Tibial artery (tissue), 4 donors: ENCODE measurements around the gene FNDC3B.

Source experiments
- DNase-seq, 2 donors: peaks; one replicate each; pipeline ENCODE4 v3.0.0-alpha.2; 2019
- H3K27ac ChIP-seq, 2 donors: fragments of 200-600 bp; sonication (generic) in 1 of 2; 1 replicate in 1 of 2; 2 replicates in 1 of 2; pipeline ENCODE4 v1.5.1; 2018 to 2019; ENCODE audit warnings: mild to moderate bottlenecking in 1 of 2
- H3K27me3 ChIP-seq, 2 donors: fragments of 200-600 bp; sonication (generic) in 1 of 2; one replicate each; pipeline versions ENCODE4 v1.5.1 to v1.6.0; 2016 to 2019
- H3K36me3 ChIP-seq, 3 donors: fragments of 200-600 bp; sonication (generic) in 2 of 3; one replicate each; pipeline ENCODE4 v1.5.1; 2016 to 2019; ENCODE audit warnings: mild to moderate bottlenecking in 2 of 3
- H3K4me1 ChIP-seq, 4 donors: fragments of 200-600 bp; sonication (generic) in 2 of 4; 1 replicate in 3 of 4; 2 replicates in 1 of 4; pipeline ENCODE4 v1.5.1; 2016 to 2019
- H3K4me3 ChIP-seq, 2 donors: fragments of 200-600 bp; sonication (generic) in 1 of 2; 1 replicate in 1 of 2; 2 replicates in 1 of 2; pipeline ENCODE4 v1.5.1; 2018 to 2019; ENCODE audit warnings: mild to moderate bottlenecking in 2 of 2
- H3K9me3 ChIP-seq, 3 donors: fragments of 200-600 bp; sonication (generic) in 1 of 3; one replicate each; pipeline ENCODE4 v1.5.1; 2016 to 2019
- CTCF ChIP-seq, 2 experiments: fragments of 200-600 bp in 1 of 2; fragments of 450-650 bp in 1 of 2; IDR thresholded peaks; one replicate each; pipeline ENCODE4 v1.5.1; 2017 to 2019; ENCODE audit warnings: antibody characterized with exemption in 2 of 2, mild to moderate bottlenecking in 1 of 2, moderate library complexity in 1 of 2
- intact Hi-C: fragments of 100-400 bp; cut with DNase I; formaldehyde crosslinking; loops from one replicate; pipeline ENCODE4 v1.15.0; 2023; ENCODE audit warnings: low total_unique reads

FNDC3B gene

DNA sequence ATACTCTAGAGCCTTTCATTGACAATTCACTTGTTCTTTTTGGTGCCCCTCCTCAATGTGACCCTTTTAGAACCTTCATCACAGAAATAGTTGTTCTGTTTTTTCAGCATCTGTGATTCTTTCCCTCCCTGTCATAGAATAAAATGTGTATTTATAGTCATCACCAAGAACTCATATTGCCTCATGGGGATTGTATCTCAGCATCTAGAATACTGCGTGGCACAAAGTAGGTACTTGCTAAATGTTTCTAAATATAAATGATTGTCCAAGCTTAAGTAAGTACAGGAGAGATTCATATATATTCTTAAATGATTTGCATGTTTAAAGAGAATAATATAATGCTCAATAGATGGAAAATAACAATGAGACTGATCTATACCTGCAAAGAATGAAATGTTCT lies 190.1 kb downstream of the FNDC3B start:
- Histone ChIP-seq H3K27me3 (no peaks in the 10 kb centered on the region), H3K36me3 (no peaks in the 10 kb centered on the region), H3K4me1 (peaks cover 0 to 20% (median 4%) of the 10 kb centered on the region in 4 donors), H3K9me3 (no peaks in the 10 kb centered on the region), H3K4me3 (no peak overlapping the region), H3K27ac (no peak overlapping the region)
- TF ChIP-seq CTCF (IDR thresholded peaks at IDR 0.05), result no peak
- intact Hi-C loops, result no loop called here
- DNase-seq, result no peak

DNA sequence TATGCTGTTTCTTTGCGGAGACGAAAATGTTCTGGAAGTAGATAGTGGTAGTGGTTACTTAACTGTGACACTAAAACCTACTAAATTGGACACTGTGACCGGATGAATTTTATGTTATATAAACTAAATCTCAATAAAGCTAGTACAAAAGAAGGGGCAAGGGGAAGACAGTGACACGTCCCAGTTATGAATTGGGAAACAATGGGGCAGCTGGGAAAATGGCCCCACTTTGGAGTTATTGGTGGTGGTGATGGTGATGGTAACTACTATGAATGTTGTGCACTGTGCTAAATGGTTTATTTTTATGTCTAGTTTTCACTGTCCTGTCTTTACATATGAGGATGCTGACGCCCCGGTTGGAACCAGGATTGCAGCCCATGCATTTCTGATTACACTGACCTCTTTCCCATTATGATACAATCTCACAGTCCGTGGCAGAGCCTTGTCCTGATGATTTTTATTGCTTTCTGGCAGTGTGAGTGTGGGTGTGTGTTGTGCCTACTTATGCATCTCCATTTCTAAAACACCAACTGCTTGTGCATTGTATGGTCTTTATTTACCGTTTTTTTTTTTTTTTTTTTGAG lies 192.0 kb downstream of the FNDC3B start:
- H3K27me3 ChIP-seq, result no peaks in the 10 kb centered on the region
- intact Hi-C loops, result no loop called here

GRCh38 chr3:172232579-172233212 lies 193.3 kb downstream of the FNDC3B start:
- H3K4me1 ChIP-seq, result peaks cover 0 to 38% (median 9%) of the 10 kb centered on the region in 4 donors
- no peak for TF ChIP-seq CTCF (IDR thresholded peaks at IDR 0.05)
- intact Hi-C loops, result no loop called here

More for the DNA sequence above, 192.0 kb downstream of the FNDC3B start:
- Histone ChIP-seq H3K9me3 (no peaks in the 10 kb centered on the region), H3K4me3 (no peak overlapping the region), H3K36me3 (no peaks in the 10 kb centered on the region), H3K27ac (no peak overlapping the region), H3K4me1 (peaks cover 0 to 26% (median 4%) of the 10 kb centered on the region in 4 donors)
- no peak for TF ChIP-seq CTCF (IDR thresholded peaks at IDR 0.05)
- DNase-seq, result no peak

GRCh38 chr3:172233474-172234277 lies 194.3 kb downstream of the FNDC3B start:
- Histone ChIP-seq H3K36me3 (no peaks in the 10 kb centered on the region), H3K9me3 (no peaks in the 10 kb centered on the region), H3K27ac (no peak overlapping the region), H3K4me1 (peaks cover 0 to 30% (median 9%) of the 10 kb centered on the region in 4 donors), H3K27me3 (no peaks in the 10 kb centered on the region), H3K4me3 (no peak overlapping the region)
- intact Hi-C loops, result no loop called here
- DNase-seq, result no peak
- TF ChIP-seq CTCF (IDR thresholded peaks at IDR 0.05), result no peak

More at GRCh38 chr3:172232579-172233212, 193.3 kb downstream of the FNDC3B start:
- no peak for DNase-seq
- no peaks in the 10 kb centered on the region for H3K9me3 ChIP-seq
- no peaks in the 10 kb centered on the region for H3K36me3 ChIP-seq
- no peak overlapping the region for H3K27ac ChIP-seq
- no peaks in the 10 kb centered on the region for H3K27me3 ChIP-seq
- no peak overlapping the region for H3K4me3 ChIP-seq

GRCh38 chr3:172235698-172236097 lies 196.3 kb downstream of the FNDC3B start:
- Histone ChIP-seq H3K27me3 (no peaks in the 10 kb centered on the region), H3K4me3 (no peak overlapping the region), H3K9me3 (no peaks in the 10 kb centered on the region), H3K27ac (no peak overlapping the region), H3K36me3 (no peaks in the 10 kb centered on the region), H3K4me1 (peaks cover 0 to 24% (median 6%) of the 10 kb centered on the region in 4 donors)
- TF ChIP-seq CTCF (IDR thresholded peaks at IDR 0.05), result no peak
- intact Hi-C loops, result no loop called here
- no peak for DNase-seq
